ENCODE results near the gene CASZ1. TPM values are rescaled to one million over a fixed set of nuclear protein-coding genes. Genes with fewer than 3 reads are reported as not detected.

CASZ1 gene
- total and polyA plus RNA-seq, 3 donors from 2014 or later: 9.4 to 12.3 (median 10.3) TPM

- TF ChIP-seq CTCF (IDR thresholded peaks at IDR 0.05) (no peak), POLR2A (IDR thresholded peaks at IDR 0.05) (no peak)
- intact Hi-C loops (cut with DNase I; ENCODE audit: low total_unique reads): no loop called here
- H3K27me3 ChIP-seq: no peaks in the 10 kb centered on the region
- no peaks in the 10 kb centered on the region for H3K4me1 ChIP-seq
- 94 to 96% methylated on average over 6 of the region's 6 CpGs for WGBS, 2 donors
- no peak overlapping the region for H3K4me3 ChIP-seq
- H3K36me3 ChIP-seq (ENCODE audit: low read depth, missing control alignments): no peaks in the 10 kb centered on the region
- H3K9me3 ChIP-seq: no peaks in the 10 kb centered on the region
- no peak overlapping the region for H3K27ac ChIP-seq
- no peak for DNase-seq
Observed at GRCh38 chr1:10610901-10611600, 185.4 kb downstream of the CASZ1 start.

GRCh38 chr1:10608690-10609089 is 187.8 kb downstream of the CASZ1 start:
- intact Hi-C loops (cut with DNase I; ENCODE audit: low total_unique reads): no loop called here
- WGBS, 2 donors: 86 to 93% methylated on average over 2 of the region's 2 CpGs
- H3K9me3 ChIP-seq: no peaks in the 10 kb centered on the region
- TF ChIP-seq POLR2A (IDR thresholded peaks at IDR 0.05) (no peak), CTCF (IDR thresholded peaks at IDR 0.05) (no peak)
- no peak overlapping the region for H3K27ac ChIP-seq
- no peak overlapping the region for H3K4me3 ChIP-seq
- H3K27me3 ChIP-seq: no peaks in the 10 kb centered on the region
- DNase-seq: no peak
- no peaks in the 10 kb centered on the region for H3K4me1 ChIP-seq
- H3K36me3 ChIP-seq (ENCODE audit: low read depth, missing control alignments): no peaks in the 10 kb centered on the region

GRCh38 chr1:10607228-10607627 is 189.2 kb downstream of the CASZ1 start:
- Histone ChIP-seq H3K4me1 (no peaks in the 10 kb centered on the region), H3K36me3 (ENCODE audit: low read depth, missing control alignments) (no peaks in the 10 kb centered on the region), H3K27me3 (no peaks in the 10 kb centered on the region), H3K9me3 (no peaks in the 10 kb centered on the region), H3K27ac (no peak overlapping the region), H3K4me3 (no peak overlapping the region)
- WGBS, 2 donors: 91 to 96% methylated on average over 3 of the region's 3 CpGs
- TF ChIP-seq POLR2A (IDR thresholded peaks at IDR 0.05): no peak
- TF ChIP-seq CTCF (IDR thresholded peaks at IDR 0.05): no peak
- intact Hi-C loops (cut with DNase I; ENCODE audit: low total_unique reads): no loop called here
- DNase-seq: no peak

- TF ChIP-seq CTCF (IDR thresholded peaks at IDR 0.05) (no peak), POLR2A (IDR thresholded peaks at IDR 0.05) (no peak)
- no peaks in the 10 kb centered on the region for H3K4me1 ChIP-seq
- WGBS, 2 donors: 92 to 99% methylated on average over 7 of the region's 7 CpGs
- no peaks in the 10 kb centered on the region for H3K27me3 ChIP-seq
- no peak overlapping the region for H3K27ac ChIP-seq
- no peaks in the 10 kb centered on the region for H3K36me3 ChIP-seq (ENCODE audit: low read depth, missing control alignments)
- intact Hi-C loops (cut with DNase I; ENCODE audit: low total_unique reads): no loop called here
- H3K4me3 ChIP-seq: no peak overlapping the region
- no peaks in the 10 kb centered on the region for H3K9me3 ChIP-seq
- no peak for DNase-seq
Observed at GRCh38 chr1:10606064-10606463, 190.4 kb downstream of the CASZ1 start.

- Histone ChIP-seq H3K27me3 (no peaks in the 10 kb centered on the region), H3K36me3 (ENCODE audit: low read depth, missing control alignments) (no peaks in the 10 kb centered on the region), H3K4me1 (no peaks in the 10 kb centered on the region), H3K4me3 (no peak overlapping the region), H3K27ac (no peak overlapping the region), H3K9me3 (no peaks in the 10 kb centered on the region)
- no peak for DNase-seq
- WGBS, 2 donors: 90 to 94% methylated on average over 6 to 7 of the region's 7 CpGs
- TF ChIP-seq CTCF (IDR thresholded peaks at IDR 0.05) (no peak), POLR2A (IDR thresholded peaks at IDR 0.05) (no peak)
- intact Hi-C loops (cut with DNase I; ENCODE audit: low total_unique reads): no loop called here
Observed at GRCh38 chr1:10604966-10605365, 191.5 kb downstream of the CASZ1 start.

Data from testis (tissue), 3 donors.